HG02884 (cell line): ENCODE data around the gene MRE11.
"Not testable (repeated sequence)": the region's sequence is repeated elsewhere in the genome, so short reads cannot be mapped to it uniquely, and the experiment has no call there.

Source experiments
- ATAC-seq: cut with Tn5 transposase; IDR thresholded peaks from one replicate; pipeline ENCODE4 v1.9.1; 2021; ENCODE audit warnings: mild to moderate bottlenecking, moderate library complexity; ENCODE audit not compliant: unreplicated experiment

The MRE11 gene

GRCh38 chr11:94433049-94433448 is 60.6 kb downstream of the MRE11 start:
- ATAC-seq, result no peak

- ATAC-seq, result no peak
Observed at GRCh38 chr11:94424662-94425061, 69.0 kb downstream of the MRE11 start.

GRCh38 chr11:94424011-94424410 is 69.6 kb downstream of the MRE11 start:
- no peak for ATAC-seq

GRCh38 chr11:94423507-94423906 is 70.1 kb downstream of the MRE11 start:
- no peak for ATAC-seq

- no peak for ATAC-seq
Observed at GRCh38 chr11:94418123-94418765, 75.4 kb downstream of the MRE11 start.

GRCh38 chr11:94417386-94417987 is 76.2 kb downstream of the MRE11 start:
- peak; percentile 48 for ATAC-seq

GRCh38 chr11:94405062-94405833 is 88.4 kb downstream of the MRE11 start:
- ATAC-seq, result no peak

GRCh38 chr11:94402355-94402754 is 91.3 kb downstream of the MRE11 start:
- no peak for ATAC-seq

- ATAC-seq, result no peak
Observed at GRCh38 chr11:94401773-94402265, 91.8 kb downstream of the MRE11 start.

GRCh38 chr11:94400839-94401772 is 92.5 kb downstream of the MRE11 start, which contains the start of gene GPR83:
GPR83 (minus strand) TSS chr11:94401419; CDS start chr11:94401247, 172 bp downstream.
- ATAC-seq, result no peak

- ATAC-seq, result no peak
Observed at GRCh38 chr11:94400457-94400838, 93.2 kb downstream of the MRE11 start.

- ATAC-seq, result no peak
Observed at GRCh38 chr11:94400050-94400449, 93.6 kb downstream of the MRE11 start.

GRCh38 chr11:94398101-94398500 is 95.5 kb downstream of the MRE11 start:
- ATAC-seq, result no peak

- ATAC-seq, result no peak
Observed at GRCh38 chr11:94396282-94396681, 97.4 kb downstream of the MRE11 start.

GRCh38 chr11:94391937-94392336 is 101.7 kb downstream of the MRE11 start:
- not testable (repeated sequence) for ATAC-seq

GRCh38 chr11:94379613-94380012 is 114.0 kb downstream of the MRE11 start:
- no peak for ATAC-seq

GRCh38 chr11:94376841-94377240 is 116.8 kb downstream of the MRE11 start:
- no peak for ATAC-seq

GRCh38 chr11:94370576-94370975 is 123.1 kb downstream of the MRE11 start:
- ATAC-seq, result not testable (repeated sequence)
